GM23338 (cell line): ENCODE results near the gene ITGAL. TPM values are rescaled to one million over a fixed set of nuclear protein-coding genes. Genes with fewer than 3 reads are reported as not detected.

ENCODE experiments used
- ATAC-seq: fragments of 200-7000 bp; cut with Tn5 transposase; 3 replicates; pipeline ENCODE4 v1.9.1; 2020
- DNase-seq: peaks from one replicate; pipeline ENCODE4 v3.0.0-alpha.2; 2015; ENCODE audit warnings: low spot score
- H2AFZ ChIP-seq: fragments of 200-600 bp; sonication (generic); 2 replicates; pipeline ENCODE4 v1.8.0; 2016; ENCODE audit warnings: antibody characterized with exemption, mild to moderate bottlenecking, moderate library complexity
- H3F3A ChIP-seq: fragments of 200-600 bp; sonication (generic); replicated peaks from 2 replicates; pipeline ENCODE4 v1.8.0; 2017; ENCODE audit warnings: antibody characterized with exemption, mixed run types, low read depth
- H3K27ac ChIP-seq: fragments of 200-600 bp; sonication (generic); 2 replicates; pipeline ENCODE4 v1.6.1; 2016; ENCODE audit warnings: low read depth
- H3K27me3 ChIP-seq: fragments of 200-600 bp; sonication (generic); 2 replicates; pipeline ENCODE4 v1.8.0; 2016; ENCODE audit warnings: mild to moderate bottlenecking, mixed run types, moderate library complexity; ENCODE audit not compliant: insufficient read depth
- H3K36me3 ChIP-seq: fragments of 200-600 bp; sonication (generic); 2 replicates; pipeline ENCODE4 v1.8.0; 2016; ENCODE audit warnings: mild to moderate bottlenecking; ENCODE audit not compliant: insufficient read depth
- H3K4me1 ChIP-seq: fragments of 200-600 bp; sonication (generic); 2 replicates; pipeline ENCODE4 v1.8.0; 2016; ENCODE audit warnings: mild to moderate bottlenecking, moderate library complexity; ENCODE audit not compliant: insufficient read depth
- H3K4me2 ChIP-seq: fragments of 200-600 bp; sonication (generic); 2 replicates; pipeline ENCODE4 v1.7.1; 2017; ENCODE audit warnings: mixed run types
- H3K4me3 ChIP-seq: fragments of 200-600 bp; sonication (generic); 2 replicates; pipeline ENCODE4 v1.6.1; 2016; ENCODE audit warnings: mixed run types
- H3K79me2 ChIP-seq: fragments of 200-600 bp; sonication (generic); replicated peaks from 2 replicates; pipeline ENCODE4 v1.8.0; 2017; ENCODE audit warnings: mild to moderate bottlenecking; ENCODE audit not compliant: insufficient read depth
- H3K9me2 ChIP-seq: fragments of 200-600 bp; sonication (generic); 2 replicates; pipeline ENCODE4 v1.8.0; 2017; ENCODE audit not compliant: insufficient read depth
- H4K20me1 ChIP-seq: fragments of 200-600 bp; sonication (generic); replicated peaks from 2 replicates; pipeline ENCODE4 v1.8.0; 2017; ENCODE audit warnings: mild to moderate bottlenecking; ENCODE audit not compliant: insufficient read depth
- H3K27ac Mint-ChIP-seq: 2 replicates; pipeline ENCODE4 v1.8.0; 2020; ENCODE audit warnings: inconsistent platforms, mild to moderate bottlenecking, moderate library complexity, mixed read lengths
- H3K27me3 Mint-ChIP-seq: 3 replicates; pipeline ENCODE4 v1.8.0; 2022; ENCODE audit warnings: low read depth, mild to moderate bottlenecking, moderate library complexity, mixed read lengths, inconsistent platforms; ENCODE audit not compliant: insufficient read depth, poor library complexity
- H3K36me3 Mint-ChIP-seq: 3 replicates; pipeline ENCODE4 v1.8.0; 2021; ENCODE audit warnings: low read depth, mild to moderate bottlenecking, inconsistent platforms, moderate library complexity, mixed read lengths
- H3K4me1 Mint-ChIP-seq: 3 replicates; pipeline ENCODE4 v1.8.0; 2020; ENCODE audit warnings: mild to moderate bottlenecking, inconsistent platforms, mixed read lengths
- H3K4me3 Mint-ChIP-seq: 3 replicates; pipeline ENCODE4 v1.8.0; 2021; ENCODE audit warnings: moderate library complexity, mild to moderate bottlenecking, inconsistent platforms, mixed read lengths
- H3K9me3 Mint-ChIP-seq: 3 replicates; pipeline ENCODE4 v1.8.0; 2020; ENCODE audit warnings: moderate library complexity, mild to moderate bottlenecking, inconsistent platforms, mixed read lengths
- CREB1 ChIP-seq: fragments of 250-450 bp; sonication (Bioruptor Pico); IDR thresholded peaks from 2 replicates; pipeline ENCODE4 v1.5.0; 2020; ENCODE audit warnings: low read depth, mild to moderate bottlenecking, moderate library complexity
- CTCF ChIP-seq, 2 experiments: fragments of 200-600 bp in 1 of 2; sonication (generic) in 1 of 2; conservative IDR thresholded peaks; 2 replicates each; pipeline versions ENCODE4 v1.5.1 to v1.6.1; 2016 to 2017; ENCODE audit warnings: antibody characterized with exemption in 2 of 2, low read depth in 2 of 2, mild to moderate bottlenecking in 2 of 2, moderate library complexity in 1 of 2
- ETS1 ChIP-seq: IDR thresholded peaks from 2 replicates; pipeline ENCODE4 v1.6.1; 2016; ENCODE audit warnings: antibody characterized with exemption
- EZH2 ChIP-seq: fragments of 200-600 bp; sonication (generic); IDR thresholded peaks from one replicate; pipeline ENCODE4 v1.8.0; 2017; ENCODE audit warnings: antibody characterized with exemption, mild to moderate bottlenecking, low read depth; ENCODE audit not compliant: unreplicated experiment
- EZH2phosphoT487 ChIP-seq: fragments of 200-600 bp; sonication (generic); IDR thresholded peaks from one replicate; pipeline ENCODE4 v1.8.1; 2018; ENCODE audit warnings: antibody characterized with exemption; ENCODE audit not compliant: unreplicated experiment
- JUNB ChIP-seq: IDR thresholded peaks from one replicate; pipeline ENCODE4 v1.6.1; 2016; ENCODE audit warnings: antibody characterized with exemption; ENCODE audit not compliant: unreplicated experiment
- NANOG ChIP-seq: IDR thresholded peaks from 2 replicates; pipeline ENCODE4 v1.6.1; 2016; ENCODE audit warnings: antibody characterized with exemption, borderline replicate concordance
- POLR2AphosphoS5 ChIP-seq: IDR thresholded peaks from 2 replicates; pipeline ENCODE4 v1.6.1; 2016; ENCODE audit warnings: antibody characterized with exemption, low read depth
- REST ChIP-seq: IDR thresholded peaks from one replicate; pipeline ENCODE4 v1.6.1; 2018; ENCODE audit warnings: antibody characterized with exemption; ENCODE audit not compliant: unreplicated experiment
- STAT1 ChIP-seq: IDR thresholded peaks from one replicate; pipeline ENCODE4 v1.6.1; 2016; ENCODE audit warnings: antibody characterized with exemption; ENCODE audit not compliant: unreplicated experiment
- ZNF114 ChIP-seq: fragments of 250-450 bp; sonication (Bioruptor Pico); IDR thresholded peaks from 2 replicates; pipeline ENCODE4 v1.5.0; 2020; ENCODE audit warnings: mild to moderate bottlenecking, moderate library complexity
- ZNF331 ChIP-seq: fragments of 250-450 bp; sonication (Bioruptor Pico); IDR thresholded peaks from 2 replicates; pipeline ENCODE4 v1.5.0; 2020; ENCODE audit warnings: low read depth, mild to moderate bottlenecking, moderate library complexity
- ZNF462 ChIP-seq: fragments of 250-450 bp; sonication (Bioruptor Pico); IDR thresholded peaks from 2 replicates; pipeline ENCODE4 v1.5.0; 2020; ENCODE audit warnings: mild to moderate bottlenecking, moderate library complexity
- polyA plus RNA-seq: library from polyadenylated mRNA; unstranded; fragments of >200 nt; fragmentation: Nextera tagmentation; extraction: Ambion mirVana; gene quantifications from 2 replicates; pipeline ENCODE4 v1.2.1, GENCODE V29; 2016
- total RNA-seq: library from RNA; depleted of rRNA; stranded (reverse); fragments of >200 nt; shearing (Covaris generic); gene quantifications from 2 replicates; pipeline ENCODE4 v1.2.3, GENCODE V29; 2014

The ITGAL gene
- total and polyA plus RNA-seq, 2 experiments from 2014 or later: 0.05 to 0.07 TPM

- H3K36me3 ChIP-seq: no peaks in the 10 kb centered on the region
These were observed 13.1 kb upstream of the ITGAL start for GRCh38 chr16:30459456-30459855.

More at GRCh38 chr16:30459456-30459855, 13.1 kb upstream of the ITGAL start:
- no peak overlapping the region for H3K27ac ChIP-seq
- H3K9me2 ChIP-seq: no peaks in the 10 kb centered on the region
- H4K20me1 ChIP-seq: no peaks in the 10 kb centered on the region
- H3K9me3 Mint-ChIP-seq: no peaks in the 10 kb centered on the region; the same call in 2 of the 3 replicates
- H2AFZ ChIP-seq: peak overlapping the region; percentile 69
- no peaks in the 10 kb centered on the region for H3F3A ChIP-seq
- H3K27me3 ChIP-seq: no peaks in the 10 kb centered on the region
- no peaks in the 10 kb centered on the region for H3K4me1 Mint-ChIP-seq
- ATAC-seq (no peak), DNase-seq (no peak)
- H3K27ac Mint-ChIP-seq: no peak overlapping the region
- H3K4me3 Mint-ChIP-seq: no peak overlapping the region
- TF ChIP-seq POLR2AphosphoS5 (no peak), CTCF (conservative IDR thresholded peaks at IDR 0.05; ENCODE audit: low read depth in 2 of 2) (no peak), EZH2phosphoT487 (no peak), EZH2 (no peak), REST (no peak), STAT1 (no peak), ZNF462 (CRISPR knock-in tag) (no peak), ZNF114 (CRISPR knock-in tag) (no peak), ZNF331 (CRISPR knock-in tag) (no peak), CREB1 (CRISPR knock-in tag) (no peak), JUNB (no peak), NANOG (no peak), ETS1 (no peak)
- H3K79me2 ChIP-seq: no peaks in the 10 kb centered on the region
- H3K4me2 ChIP-seq: no peak overlapping the region
- H3K4me1 ChIP-seq: no peaks in the 10 kb centered on the region
- no peak overlapping the region for H3K4me3 ChIP-seq
- H3K36me3 Mint-ChIP-seq: no peaks in the 10 kb centered on the region
- H3K27me3 Mint-ChIP-seq: peaks cover 7% of the 10 kb centered on the region
